NB4 (cell line): Measurements from ENCODE around the gene CPNE1.

ENCODE experiments used
- MYC ChIP-seq: IDR thresholded peaks from 2 replicates; pipeline ENCODE4 v1.6.1; 2011; ENCODE audit warnings: low read depth, low read length
- POLR2A ChIP-seq: IDR thresholded peaks from 2 replicates; pipeline ENCODE4 v1.6.1; 2011; ENCODE audit warnings: mild to moderate bottlenecking; ENCODE audit not compliant: insufficient read length; ENCODE audit errors: extremely low read depth
- TF ChIP-seq, protein P1 (sequence below): IDR thresholded peaks from one replicate; pipeline ENCODE4 v1.5.1; 2012; ENCODE audit warnings: low read depth, low read length

DNA sequence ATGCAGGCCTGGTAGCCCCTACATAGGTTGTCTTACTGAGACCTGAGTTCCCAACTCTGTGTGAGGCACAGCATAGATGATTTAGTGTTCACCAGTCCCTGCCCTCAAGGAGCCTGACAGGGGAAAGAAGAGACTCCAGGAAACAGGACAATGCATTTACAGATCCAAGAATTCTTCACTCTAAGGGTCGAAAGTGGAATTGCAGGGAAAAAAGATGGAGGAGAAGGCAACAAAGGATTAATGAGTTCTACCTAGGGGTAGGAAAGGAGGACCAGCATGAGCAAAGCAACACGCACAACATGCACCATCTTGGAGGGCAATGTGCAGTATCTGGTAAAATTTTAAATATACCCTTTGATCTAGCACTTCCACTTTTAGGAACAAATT, 43.1 kb downstream of the CPNE1 start:
- TF ChIP-seq MYC (no peak), POLR2A (no peak)
- TF ChIP-seq, protein P1, sequence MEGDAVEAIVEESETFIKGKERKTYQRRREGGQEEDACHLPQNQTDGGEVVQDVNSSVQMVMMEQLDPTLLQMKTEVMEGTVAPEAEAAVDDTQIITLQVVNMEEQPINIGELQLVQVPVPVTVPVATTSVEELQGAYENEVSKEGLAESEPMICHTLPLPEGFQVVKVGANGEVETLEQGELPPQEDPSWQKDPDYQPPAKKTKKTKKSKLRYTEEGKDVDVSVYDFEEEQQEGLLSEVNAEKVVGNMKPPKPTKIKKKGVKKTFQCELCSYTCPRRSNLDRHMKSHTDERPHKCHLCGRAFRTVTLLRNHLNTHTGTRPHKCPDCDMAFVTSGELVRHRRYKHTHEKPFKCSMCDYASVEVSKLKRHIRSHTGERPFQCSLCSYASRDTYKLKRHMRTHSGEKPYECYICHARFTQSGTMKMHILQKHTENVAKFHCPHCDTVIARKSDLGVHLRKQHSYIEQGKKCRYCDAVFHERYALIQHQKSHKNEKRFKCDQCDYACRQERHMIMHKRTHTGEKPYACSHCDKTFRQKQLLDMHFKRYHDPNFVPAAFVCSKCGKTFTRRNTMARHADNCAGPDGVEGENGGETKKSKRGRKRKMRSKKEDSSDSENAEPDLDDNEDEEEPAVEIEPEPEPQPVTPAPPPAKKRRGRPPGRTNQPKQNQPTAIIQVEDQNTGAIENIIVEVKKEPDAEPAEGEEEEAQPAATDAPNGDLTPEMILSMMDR = no peak
